NCI-H1417 treated with DMSO at 0.1 percent for 48 hours (cell line): ENCODE data around the gene ZFP69.

ENCODE experiments used
- DNase-seq: peaks from one replicate; lab custom pipeline; 2025; lab: John Stamatoyannopoulos, UW

The ZFP69 gene

DNA sequence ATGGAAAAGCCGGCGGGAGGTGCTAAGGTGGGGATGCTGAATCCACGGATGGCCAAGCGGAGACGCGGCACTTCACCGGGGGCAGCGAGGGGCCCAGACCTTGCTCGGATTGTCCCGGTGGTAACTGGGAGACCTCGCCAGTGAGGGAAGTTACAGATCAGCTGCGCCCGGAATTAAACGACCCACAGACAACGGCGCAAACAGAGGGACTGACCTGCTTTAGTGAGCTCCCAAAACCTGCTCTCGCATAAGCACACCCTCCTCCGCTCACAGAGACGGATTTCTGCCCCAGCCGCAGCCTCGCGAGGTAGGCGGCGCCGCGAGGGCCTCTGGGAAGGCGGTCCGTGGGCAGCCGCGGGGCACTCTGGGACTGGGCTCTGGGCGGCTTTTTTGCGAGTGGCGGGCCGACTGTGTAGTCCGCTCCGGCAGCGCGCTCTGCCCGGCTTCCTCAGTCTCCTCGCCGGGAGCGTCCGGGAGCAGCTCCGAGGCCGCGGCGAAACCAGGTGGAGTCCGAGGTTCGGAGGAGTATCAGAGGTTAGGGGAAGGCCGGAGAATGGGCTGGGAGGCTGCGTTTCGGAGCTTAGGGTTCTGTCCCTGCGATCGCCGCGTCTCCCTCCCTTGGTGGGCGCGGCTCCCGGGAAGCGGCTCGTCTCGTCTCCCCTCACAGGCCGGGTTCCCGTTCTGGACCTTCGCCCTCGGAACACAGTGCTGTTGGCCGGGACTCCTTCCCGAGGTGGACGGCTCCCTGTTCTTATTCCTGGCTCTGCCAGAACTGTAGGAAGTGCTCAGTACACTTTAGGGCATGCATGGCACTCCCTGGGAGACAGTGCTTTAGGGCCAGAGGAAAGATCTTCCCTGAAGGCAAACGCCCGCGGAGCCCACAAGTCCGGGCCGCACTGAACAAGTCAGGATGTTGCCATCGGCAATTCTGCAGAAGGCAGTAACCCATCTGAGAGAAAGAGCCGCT is 31.6 kb downstream of the ZFP69 start, which contains the start of gene EXO5:
Gene EXO5, plus strand, starts transcription at position 393 of the 967 bp plus-strand sequence. CDS start 5,778 bp downstream, outside the sequence.
- DNase-seq, result peak; percentile 30

DNA sequence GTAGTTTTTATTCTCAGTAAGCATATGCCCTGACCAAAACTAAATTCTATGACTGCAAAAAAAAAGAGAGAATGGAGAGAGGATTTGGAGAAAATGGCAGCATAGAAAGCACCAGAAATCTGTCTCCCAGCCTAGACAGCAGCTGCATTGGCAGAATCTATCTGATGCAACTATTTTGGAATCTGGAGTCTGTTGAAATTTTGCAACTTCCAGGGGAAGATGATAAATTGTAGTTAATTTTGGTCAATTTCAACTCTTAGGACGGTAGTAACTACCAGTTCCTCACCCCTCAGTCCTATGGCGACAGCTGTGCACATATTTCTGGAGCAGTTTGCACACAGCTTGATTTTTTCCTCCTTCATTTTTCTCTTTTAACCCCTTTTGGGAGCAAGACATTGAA is 42.4 kb downstream of the ZFP69 start:
- no peak for DNase-seq

DNA sequence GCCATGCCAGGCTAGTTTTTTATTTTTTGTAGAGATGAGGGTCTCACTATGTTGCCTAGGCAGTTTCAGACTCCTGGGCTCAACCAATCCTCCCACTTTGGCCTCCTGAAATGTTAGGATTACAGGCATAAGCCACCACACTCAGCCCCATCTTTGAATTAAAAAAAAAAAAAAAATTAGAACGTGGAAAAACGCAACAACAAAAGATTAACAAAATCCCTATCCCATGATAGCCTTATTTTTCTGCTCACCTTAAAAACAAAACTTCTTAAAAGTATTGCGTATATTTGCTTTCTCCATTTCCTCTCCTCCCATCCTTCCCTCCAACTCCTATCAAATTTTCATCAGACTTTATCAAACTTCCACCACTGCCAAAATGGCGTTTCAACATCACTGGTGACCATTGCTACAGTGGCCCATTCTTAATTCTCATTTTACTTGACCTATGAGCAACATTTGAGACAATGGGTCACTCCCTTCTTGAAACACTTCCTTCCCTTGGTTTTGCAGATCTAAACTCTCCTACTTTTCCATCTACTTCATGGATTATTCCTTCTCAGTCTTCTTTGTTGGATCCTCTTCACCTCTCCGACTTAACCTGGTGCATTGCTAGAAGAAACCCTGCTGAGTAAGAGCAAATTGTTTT is 53.8 kb downstream of the ZFP69 start:
- no peak for DNase-seq

DNA sequence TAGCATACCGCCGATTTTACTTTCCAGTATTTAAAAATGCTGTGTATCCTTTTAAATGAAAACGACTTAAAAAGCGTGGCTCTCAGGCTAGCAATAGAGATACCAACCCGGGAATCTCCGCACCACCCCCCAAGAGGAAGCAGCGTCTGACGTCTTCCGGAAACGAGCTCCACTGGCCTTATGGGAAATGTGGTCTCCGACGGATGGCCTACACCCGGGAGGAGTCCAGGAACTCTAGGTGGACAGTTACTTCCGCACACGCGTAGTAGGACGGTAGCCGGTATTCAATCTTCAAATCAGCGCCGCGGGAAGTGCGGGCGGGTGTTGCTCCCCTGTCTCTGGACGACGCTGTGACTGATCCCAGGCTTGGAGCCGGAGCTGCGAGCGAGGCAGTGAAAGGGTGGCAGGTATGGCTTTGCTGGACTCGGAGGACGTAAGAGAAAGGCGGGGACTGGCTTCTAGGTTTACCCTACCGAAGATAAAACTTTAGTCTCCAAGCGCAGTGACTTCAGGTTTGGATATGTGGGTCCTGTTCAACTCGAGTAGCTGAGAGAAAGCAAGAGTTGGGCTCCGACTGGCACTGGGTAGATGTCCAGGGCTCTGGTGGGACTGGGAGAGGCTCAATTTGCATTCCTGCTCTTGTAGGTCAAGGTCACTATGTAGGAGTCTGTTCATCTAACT is 54.4 kb downstream of the ZFP69 start, which contains the start of gene ZNF684:
Gene ZNF684, plus strand, starts transcription at position 257 of the 681 bp plus-strand sequence. CDS start 1,530 bp downstream, outside the sequence.
- DNase-seq, result peak; percentile 58

DNA sequence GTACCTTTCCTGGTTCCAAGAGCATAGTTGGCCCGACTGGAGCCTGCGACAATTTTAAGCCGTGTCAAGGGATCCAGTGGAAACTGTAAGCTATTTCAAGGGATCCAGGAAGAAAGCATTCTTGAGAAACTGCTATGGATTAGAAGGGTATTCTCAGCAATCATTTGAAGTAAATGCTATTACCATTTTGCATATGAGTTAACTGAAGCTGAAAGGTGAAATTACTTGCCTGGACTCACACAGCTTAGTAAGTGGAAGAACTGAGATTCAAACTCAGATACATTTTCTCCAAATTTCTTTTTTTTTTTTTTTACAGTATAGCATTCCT is 54.9 kb downstream of the ZFP69 start:
- no peak for DNase-seq

DNA sequence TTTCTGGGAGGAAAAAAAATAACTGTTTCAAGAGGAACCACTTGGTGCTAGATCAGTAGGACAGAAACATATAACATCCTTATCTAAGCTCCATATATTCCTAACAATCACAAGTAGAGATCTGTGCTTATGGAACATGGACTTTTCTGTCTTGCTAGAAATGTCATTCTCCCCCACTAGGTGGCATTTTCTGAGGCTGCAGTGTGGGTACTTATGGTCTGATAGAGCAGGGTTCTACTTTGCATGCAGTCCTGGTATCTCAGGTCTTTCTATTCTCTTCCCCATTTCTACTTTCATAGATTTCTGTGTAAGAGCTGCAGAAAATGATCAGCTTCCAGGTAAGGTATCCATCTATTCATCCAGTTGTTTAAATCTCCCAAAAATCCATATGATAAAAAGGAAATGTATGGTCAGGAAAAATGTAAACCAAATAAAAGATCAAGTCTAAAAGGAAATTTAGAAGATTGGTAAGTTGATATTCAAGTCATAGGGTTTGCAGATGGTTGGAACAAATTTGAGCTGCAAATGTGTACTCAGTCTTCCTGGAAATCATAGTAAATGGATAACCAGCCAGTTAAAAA is 55.8 kb downstream of the ZFP69 start:
- DNase-seq, result no peak

DNA sequence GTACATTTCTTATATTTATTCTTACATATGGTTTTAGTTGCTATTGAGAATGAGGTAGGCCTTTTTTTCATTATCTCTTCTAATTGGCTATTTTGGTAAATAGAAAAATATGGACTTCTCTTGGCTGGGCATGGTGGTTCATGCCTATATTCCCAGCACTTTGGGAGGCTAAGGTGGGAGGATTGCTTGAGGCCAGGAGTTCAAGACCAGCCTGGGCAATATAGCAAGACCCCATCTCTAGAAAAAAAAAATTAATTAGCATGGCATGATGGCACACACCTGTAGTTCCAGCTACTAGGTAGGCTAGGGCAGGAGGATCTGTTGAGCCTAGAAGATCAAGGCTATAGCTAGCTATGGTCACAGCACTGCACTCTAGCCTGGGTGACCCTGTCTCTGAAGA is 57.5 kb downstream of the ZFP69 start:
- no peak for DNase-seq

DNA sequence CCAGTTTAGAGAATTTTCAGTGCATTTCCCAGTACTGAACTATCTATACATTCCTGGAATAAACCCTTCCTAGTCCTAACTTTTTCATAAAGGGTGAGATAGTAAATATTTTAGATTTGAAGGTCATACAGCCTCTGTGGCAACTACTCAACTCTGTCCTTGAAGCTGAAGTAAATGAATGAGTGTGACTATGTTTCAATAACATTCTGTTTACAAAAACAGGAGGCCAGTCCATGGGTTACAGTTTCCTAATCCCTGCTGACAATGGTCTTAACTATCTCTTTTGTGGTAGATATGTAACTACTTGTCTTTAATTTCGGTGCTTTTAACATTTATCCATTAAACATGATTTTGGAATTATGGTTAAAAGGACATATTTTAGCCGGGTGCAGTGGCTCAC is 58.6 kb downstream of the ZFP69 start:
- DNase-seq, result no peak

DNA sequence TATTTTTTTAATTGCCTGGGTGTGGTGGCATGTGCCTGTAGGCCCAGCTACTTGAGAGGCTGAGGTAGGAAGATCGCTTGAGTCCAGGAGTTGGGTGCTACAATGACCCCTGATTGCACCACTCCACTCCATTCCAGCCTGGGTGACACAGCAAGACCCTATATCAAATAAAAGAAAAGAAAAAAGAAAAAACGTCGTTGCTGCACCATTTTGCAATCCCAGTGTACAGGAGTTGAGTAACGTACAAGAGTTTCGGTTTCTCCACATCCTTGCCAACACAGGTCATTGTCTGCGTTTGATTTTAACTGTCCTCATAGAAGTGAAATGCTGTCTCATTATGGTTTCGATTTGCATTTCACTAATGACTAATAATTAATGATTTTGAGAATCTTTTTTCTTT is 62.2 kb downstream of the ZFP69 start:
- DNase-seq, result no peak
